HG03045 (cell line): ENCODE results near the gene VPS37B.

Source experiments
- ATAC-seq: cut with Tn5 transposase; IDR thresholded peaks from one replicate; pipeline ENCODE4 v1.9.1; 2021; ENCODE audit warnings: mild to moderate bottlenecking, moderate library complexity; ENCODE audit not compliant: unreplicated experiment

VPS37B gene

GRCh38 chr12:122842505-122843405 is 53.2 kb downstream of the VPS37B start:
- no peak for ATAC-seq

GRCh38 chr12:122841544-122842321 is 54.2 kb downstream of the VPS37B start:
- no peak for ATAC-seq

GRCh38 chr12:122840580-122841513 is 55.1 kb downstream of the VPS37B start:
- ATAC-seq = no peak

GRCh38 chr12:122839907-122840554 is 55.9 kb downstream of the VPS37B start:
- ATAC-seq = no peak

GRCh38 chr12:122838841-122839240 is 57.1 kb downstream of the VPS37B start:
- no peak for ATAC-seq

GRCh38 chr12:122837306-122838265 is 58.3 kb downstream of the VPS37B start:
- no peak for ATAC-seq

- peak; percentile 40 for ATAC-seq
Measured at GRCh38 chr12:122836027-122836921, 59.6 kb downstream of the VPS37B start.

GRCh38 chr12:122835750-122836026 is 60.2 kb downstream of the VPS37B start:
- peak; percentile 39 for ATAC-seq

- peak; percentile 43 for ATAC-seq
Measured at GRCh38 chr12:122834921-122835749, 60.8 kb downstream of the VPS37B start, which contains the start of gene HIP1R. TSS of gene HIP1R (plus strand) at chr12:122835457. CDS start at chr12:122835551, 94 bp downstream.

GRCh38 chr12:122834104-122834920 is 61.6 kb downstream of the VPS37B start:
- no peak for ATAC-seq

- no peak for ATAC-seq
Measured at GRCh38 chr12:122830517-122831214, 65.3 kb downstream of the VPS37B start.

GRCh38 chr12:122827258-122827657 is 68.7 kb downstream of the VPS37B start:
- no peak for ATAC-seq

GRCh38 chr12:122825773-122826724 is 69.9 kb downstream of the VPS37B start:
- no peak for ATAC-seq

- ATAC-seq = no peak
Measured at GRCh38 chr12:122823429-122823828, 72.5 kb downstream of the VPS37B start.

- no peak for ATAC-seq
Measured at GRCh38 chr12:122820838-122821271, 75.1 kb downstream of the VPS37B start.
